Stimulated activated CD4-positive, alpha-beta T cell treated with anti-CD3 and anti-CD28 coated beads, Interleukin-12 subunit alpha, Interleukin-12 subunit beta, amount 100 ng/mL, for 24 hours (primary cell): ENCODE measurements around the gene YIPF1.
"Not testable (repeated sequence)": the region's sequence is repeated elsewhere in the genome, so short reads cannot be mapped to it uniquely, and the experiment has no call there.

Source experiments
- DNase-seq, 2 experiments: peaks; one replicate each; pipeline ENCODE4 v3.0.0-alpha.2; 2020; ENCODE audit warnings: low read depth in 2 of 2

Gene YIPF1

DNA sequence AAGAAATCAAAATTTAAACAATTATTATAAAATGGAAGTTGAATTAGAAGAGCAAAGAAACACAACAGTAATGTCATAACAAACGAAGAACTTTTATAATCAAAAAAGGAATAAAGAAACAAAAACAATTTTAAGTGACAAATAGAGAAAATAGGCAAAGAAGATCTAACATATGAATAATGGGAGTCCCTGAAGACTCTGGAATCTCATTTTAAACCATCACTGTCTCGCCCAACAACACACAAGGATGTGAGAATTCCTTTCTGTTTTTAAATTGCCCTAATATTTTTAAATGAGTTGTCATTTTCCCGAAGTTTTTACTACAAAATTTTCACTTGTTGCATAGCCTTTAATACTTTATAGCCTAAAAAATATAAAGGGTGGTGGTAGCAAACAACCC, 47.2 kb downstream of the YIPF1 start:
- DNase-seq, result no peak

DNA sequence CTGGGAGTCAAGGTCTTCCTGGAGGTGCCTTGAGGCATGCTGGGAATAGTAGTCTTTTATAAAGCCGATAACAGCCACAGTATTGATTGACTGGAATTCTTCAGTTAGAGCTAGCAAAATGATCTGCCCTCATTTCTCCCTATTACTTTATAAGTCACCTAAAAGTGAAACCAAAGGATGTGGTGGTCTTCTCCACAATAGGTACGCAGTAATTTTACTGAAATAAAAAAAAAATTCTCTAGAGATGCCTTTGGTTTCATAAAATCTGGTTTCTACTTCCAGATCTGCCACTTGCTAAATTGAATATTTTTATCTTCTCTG, 51.0 kb downstream of the YIPF1 start:
- DNase-seq, result no peak

DNA sequence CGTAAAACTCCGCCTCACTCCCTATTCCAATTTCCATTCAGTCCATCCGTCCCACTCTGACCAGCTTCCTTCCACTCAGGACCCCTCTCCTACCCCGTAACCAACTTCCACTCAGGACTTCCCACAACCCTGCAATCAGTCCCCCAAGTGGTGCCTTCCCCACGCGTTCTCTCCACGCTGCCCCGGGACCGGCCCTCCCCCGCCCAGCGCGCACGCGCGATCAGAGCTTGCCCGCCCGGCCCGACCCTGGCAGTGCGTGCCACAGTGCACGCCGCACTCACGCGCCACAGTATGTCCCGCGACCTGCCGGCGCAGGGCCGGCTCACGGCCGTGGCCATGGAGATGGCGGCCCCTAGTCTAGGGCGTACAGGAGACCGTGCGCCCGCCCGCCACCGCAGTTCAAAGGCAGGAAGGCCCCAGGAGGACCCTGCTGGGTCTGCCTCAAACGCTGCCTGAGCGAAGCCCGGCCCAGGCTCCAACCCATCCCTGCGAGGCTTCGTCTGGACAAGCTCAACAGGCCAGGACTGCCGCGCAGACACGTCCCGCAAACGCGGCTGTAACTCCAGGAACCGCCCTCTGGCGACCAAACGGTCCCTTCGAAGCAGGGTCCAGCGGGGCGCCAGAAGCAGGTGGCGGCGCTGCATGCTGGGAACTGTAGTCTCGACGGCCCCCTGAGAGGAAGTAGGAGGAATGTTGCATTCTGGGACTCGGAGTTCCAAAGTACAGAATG, 51.5 kb downstream of the YIPF1 start, which contains the start of gene NDC1:
NDC1 (minus strand) TSS at position 373 of the 730 bp plus-strand sequence; CDS start at position 338, 35 bp downstream.
- peak; percentile 73 to 75 for DNase-seq

DNA sequence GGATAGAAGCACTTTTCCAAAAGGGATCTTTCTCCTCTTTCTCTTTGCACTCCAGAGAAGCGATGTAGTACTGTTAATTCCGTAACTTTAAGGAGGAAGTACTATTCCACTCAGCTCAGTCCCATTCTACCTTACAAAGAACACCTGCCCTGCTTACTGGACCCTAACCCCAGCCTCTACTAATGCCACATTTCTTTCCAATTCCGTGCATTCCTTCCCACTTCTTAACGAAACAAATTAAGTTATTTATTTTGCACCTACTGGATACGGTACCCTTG, 52.0 kb downstream of the YIPF1 start:
- DNase-seq, result no peak

DNA sequence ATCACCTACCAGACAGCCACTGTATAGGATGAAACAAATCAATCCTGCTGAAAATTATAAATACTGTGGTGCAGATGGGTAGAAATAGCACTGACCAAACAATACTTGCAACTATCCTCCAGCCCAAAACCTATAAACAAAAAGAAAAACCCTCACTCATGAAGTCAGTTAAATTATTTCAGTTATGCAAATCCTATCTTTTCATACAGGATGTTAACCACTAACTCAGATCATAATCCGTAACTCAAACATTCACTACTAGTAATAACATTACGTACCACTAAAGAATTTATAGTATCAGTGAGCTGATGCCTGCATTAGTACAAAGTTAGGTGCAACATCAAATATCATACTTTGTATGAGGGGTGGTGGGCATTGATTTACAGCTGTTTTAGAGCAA, 54.1 kb downstream of the YIPF1 start:
- no peak for DNase-seq

DNA sequence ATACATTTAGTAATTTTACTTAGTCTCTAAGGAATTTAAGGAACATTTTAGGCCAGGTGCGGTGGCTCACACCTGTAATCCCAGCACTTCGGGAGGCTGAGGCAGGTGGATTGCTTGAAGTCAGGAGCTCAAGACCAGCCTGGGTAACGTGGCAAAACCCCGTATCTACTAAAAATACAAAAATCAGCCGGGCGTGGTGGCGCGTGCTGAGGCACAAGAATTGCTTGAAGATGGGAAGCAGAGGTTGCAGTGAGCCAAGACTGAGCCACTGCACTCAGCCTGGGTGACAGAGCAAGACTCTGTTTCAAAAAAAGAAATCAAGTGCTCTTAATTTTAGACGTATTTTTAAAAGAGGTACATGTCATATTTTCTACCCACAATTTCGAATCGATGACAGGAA, 54.8 kb downstream of the YIPF1 start:
- no peak for DNase-seq

DNA sequence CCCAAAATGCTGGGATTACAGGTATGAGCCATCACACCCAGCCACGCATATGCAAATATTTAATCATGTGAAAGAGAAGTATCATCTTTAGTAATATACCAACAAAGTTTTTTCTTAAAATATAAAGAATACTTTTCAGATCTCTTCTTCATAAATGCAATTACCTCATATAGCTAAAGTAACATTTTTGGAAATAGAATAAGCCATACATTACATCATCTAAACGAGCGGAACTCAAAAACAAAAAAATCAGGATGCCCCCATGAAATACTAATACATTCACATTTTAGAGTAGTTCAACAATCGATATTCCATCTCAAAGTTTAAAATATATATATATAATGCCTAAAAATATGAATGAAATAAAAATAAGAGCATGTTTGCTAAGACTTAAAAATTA, 56.2 kb downstream of the YIPF1 start:
- no peak for DNase-seq

DNA sequence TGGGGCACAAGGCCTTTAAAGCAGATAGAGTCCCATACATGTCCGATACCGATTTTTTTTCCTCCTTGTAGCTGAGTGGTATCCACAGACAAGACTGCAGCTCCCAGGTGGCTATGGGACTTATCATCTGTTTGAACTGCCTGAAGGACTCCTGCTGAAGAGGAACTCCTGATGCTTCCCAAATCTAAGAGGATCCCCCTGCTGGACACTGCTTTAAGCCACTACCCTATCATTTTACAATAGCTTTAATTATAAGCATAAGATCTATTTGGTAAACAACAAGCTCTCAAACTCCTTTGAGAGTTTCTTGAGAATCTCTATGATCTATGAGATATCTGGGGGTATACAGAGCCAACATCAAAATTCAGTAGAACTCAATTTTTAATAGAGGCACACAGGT, 63.2 kb downstream of the YIPF1 start:
- DNase-seq, result no peak

DNA sequence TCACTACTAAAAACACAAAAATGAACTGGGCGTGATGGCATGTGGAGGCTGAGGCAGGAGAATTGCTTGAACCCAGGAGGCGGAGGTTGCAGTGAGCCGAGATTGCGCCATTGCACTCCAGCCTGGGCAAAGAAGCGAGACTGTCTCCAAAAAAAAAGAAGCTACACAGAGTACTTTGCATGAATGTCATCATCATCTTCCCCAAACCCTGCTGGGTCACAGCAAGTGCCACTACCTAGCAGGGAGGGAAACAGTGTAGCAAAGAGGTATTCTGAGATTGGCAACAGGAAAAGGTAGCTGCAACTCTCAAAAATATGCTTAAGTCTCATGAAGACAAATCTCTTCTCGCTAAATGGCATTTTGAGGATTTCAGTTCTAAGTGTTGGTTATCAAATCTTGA, 64.3 kb downstream of the YIPF1 start:
- DNase-seq, result no peak

DNA sequence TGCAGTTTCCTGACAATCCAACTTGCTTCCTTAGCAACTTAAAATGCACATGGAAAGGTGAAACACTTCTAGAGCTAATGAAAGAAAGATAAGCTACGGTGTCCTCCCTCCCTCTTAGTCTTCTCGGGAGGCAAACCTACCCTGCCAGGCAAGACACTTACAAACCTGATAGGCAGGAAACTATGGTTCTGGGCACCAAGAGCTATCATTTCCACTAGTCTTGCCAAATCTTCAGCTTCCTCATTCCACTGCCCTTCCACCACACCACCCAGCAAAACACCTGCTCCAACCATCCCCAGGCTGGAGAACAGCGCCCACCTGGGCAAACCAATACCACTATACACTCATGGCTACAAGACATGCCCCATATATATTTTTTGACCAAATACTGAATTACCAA, 66.7 kb downstream of the YIPF1 start:
- DNase-seq, result no peak

DNA sequence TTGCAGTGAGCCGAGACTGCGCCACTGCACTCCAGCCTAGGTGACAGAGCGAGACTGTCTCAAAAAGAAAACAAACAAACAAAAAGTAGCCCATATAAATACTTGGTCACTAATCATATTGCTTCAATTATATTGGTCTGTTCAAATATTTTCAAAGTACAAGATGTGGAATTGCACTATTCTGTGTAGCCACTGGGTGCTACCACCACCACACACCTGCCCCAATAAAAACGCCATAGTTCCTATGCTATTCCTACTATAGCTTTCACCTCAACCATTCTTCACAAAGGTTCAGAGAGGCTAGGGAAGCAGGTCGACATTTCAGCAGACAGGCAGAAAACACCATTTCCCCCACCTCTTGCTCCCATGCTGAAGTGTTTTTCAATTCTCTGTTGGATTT, 68.2 kb downstream of the YIPF1 start:
- DNase-seq, result no peak

DNA sequence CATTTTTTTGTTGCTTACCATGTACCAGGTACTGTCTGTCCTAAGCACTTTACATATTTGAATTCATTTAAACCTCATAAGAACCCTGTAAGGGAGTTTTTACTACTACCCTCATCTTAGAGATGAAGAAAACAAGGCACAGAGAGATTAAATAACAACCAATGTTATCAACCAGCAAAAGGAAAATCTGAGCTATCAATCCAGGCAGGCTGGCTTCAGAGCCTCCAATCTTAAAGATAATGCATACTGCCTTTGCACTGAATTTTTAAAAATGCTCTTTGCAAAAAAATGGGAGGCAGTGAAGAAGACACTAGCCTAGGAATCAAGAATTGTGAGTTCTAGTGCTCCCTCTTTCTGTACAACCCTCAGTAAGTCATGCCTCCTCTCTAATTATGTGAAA, 70.2 kb downstream of the YIPF1 start:
- DNase-seq, result no peak

DNA sequence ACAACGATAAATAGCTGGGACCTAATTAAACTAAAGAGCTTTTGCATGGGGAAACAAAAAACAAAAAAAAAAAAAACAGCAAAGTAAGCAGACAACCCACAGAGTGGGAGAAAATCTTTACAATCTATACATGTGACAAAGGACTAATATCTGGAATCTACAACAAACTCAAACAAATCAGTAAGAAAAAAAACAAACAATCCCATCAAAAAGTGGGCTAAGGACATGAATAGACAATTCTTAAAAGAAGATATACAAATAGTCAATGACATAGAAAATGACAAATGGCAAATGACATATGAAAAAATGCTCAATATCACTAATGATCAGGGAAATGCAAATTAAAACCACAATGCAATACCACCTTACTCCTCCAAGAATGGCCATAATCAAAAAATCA, 73.0 kb downstream of the YIPF1 start:
- DNase-seq, result not testable (repeated sequence)

DNA sequence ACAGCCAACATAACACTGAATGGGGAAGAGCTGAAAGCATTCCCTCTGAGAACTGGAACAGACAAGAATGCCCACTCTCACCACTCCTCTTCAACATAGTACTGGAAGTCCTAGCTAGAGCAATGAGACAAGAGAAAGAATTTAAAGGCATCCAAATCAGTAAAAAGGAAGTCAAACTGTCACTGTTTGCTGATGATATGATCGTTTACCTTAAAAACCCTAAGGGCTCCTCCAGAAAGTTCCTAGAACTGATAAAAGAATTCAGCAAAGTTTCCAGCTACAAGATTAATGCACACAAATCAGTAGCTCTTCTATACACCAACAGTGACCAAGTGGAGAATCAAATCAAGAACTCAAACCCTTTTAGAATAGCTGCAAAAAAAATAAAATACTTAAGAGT, 74.1 kb downstream of the YIPF1 start:
- not testable (repeated sequence) for DNase-seq

DNA sequence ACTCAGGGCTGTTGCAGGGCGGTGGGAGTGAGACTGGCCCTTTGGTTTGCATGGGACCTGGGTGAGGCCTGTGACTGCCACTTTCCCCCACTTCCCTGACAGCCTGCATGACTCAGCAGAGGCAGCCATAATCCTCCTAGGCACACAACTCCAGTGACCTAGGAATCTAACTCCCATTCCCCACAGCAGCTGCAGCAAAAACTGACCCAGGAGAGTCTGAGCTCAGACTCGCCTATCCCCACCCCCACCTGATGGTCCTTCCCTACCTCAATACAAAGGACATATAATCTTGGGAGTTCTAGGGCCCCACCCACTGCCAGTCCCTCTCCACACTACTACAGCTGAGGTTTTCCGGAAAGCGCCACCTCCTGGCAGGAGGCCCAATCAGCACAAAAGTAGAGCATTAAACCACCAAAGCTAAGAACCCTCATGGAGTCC, 78.2 kb downstream of the YIPF1 start:
- peak in 1 of 2 experiments; percentile 8 for DNase-seq

DNA sequence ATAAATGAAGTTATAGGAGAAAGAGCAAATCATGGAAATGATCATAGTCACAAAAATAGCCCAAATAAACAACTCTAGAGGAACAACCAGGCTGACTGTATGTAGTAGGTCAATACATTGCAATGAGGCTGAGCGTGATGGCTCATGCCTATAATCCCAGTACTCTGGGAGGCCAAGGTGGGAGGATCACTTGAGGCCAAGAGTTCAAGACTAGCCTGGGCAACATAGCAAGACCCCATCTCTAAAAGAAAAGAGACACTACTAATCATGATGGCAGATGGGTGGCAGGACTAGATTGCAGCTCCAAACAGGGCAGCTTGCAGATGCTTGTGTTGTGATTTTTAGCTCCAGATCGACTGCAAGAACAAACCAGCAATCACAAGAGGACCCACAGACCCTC, 79.1 kb downstream of the YIPF1 start:
- no peak for DNase-seq

DNA sequence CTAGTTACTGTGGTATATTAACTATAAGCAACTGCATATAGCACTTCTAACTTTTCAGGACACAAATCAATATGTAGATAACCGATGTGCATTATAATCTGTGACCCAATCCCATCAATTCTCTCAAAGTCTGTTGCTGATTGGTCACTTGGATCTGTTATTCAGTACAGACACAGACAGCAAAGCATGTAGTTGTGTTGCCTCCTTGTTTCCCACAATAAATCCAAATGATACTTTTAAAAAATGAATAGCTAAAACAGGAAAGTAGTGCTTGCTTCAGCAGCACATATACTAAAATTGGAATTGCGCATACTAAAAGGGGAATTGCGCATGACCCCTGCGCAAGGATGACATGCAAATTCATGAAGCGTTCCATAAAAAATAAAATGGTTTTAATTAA, 79.6 kb downstream of the YIPF1 start:
- DNase-seq, result no peak

DNA sequence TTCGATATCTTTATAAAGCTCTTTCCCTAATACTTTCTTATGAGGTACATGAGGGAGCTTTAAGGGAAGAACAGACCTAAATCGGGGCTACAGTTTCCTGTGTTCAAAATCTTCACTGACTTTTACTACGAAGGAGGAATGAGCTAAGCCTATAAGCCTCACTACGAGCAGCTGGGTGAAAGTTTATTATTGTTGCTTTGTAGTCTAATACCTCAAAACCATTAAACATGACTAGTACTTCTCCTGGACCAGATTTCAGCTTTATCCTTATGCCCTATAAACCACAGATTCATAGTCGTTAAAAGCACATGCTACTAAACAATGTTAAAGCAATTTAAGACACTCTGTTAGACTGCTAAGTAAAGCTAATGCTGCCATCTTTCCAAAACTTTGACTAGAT, 81.7 kb downstream of the YIPF1 start:
- no peak for DNase-seq

DNA sequence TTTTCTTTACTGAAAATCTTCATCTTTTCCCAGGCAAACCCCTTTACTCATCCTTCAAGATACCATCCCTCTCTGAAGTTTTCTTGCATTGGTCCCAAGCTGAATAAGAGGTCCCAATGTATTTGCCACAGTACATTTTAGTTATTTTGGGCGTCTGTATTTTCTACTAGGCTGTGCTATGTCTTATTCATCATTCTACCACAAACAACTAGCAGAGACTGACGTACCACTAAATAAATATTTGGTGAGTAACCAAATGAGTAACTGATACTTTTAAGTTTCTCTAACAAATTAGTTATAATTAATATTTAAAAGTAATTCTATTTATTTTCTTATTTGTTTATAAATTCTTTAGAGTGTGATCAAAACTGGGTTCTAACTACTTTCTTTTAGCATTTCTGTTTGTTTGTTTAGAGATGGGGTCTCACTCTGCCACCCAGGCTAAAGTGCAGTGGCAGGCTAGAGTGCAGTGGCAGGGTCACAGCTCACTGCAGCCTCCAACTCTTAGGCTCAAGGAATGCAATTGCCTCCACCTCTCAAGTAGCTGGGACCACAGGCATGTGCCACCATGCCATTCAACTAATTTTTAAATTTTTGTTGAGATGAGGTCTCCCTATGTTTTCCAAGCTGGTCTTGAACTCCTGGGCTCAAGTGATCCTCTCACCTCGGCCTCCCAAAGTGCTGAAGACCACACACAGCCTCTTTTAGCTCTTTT, 84.6 kb downstream of the YIPF1 start:
- no peak for DNase-seq

DNA sequence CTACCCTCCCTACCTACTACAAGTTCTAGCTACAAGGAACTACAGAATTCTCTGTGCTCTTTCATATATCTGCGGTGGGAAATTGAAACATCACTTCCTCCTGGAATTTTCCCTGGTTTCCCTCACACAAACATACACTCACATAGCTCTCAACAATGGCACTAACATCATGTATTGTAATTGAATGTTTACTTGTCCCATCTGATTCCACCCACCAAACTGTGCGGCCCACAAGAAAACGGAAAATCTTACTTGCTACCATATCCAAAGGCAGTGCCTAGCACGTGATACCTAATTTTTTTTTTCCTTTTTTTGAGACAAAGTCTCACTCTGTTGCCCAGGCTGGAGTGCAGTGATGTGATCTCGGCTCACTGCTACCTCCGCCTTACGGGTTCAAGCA, 85.4 kb downstream of the YIPF1 start:
- DNase-seq, result no peak
